Stomach (tissue), 4 donors: ENCODE measurements around the gene STARD7.

Experiments
- CTCF ChIP-seq, 7 experiments: fragments of 450-650 bp in 4 of 7; fragments of 200-600 bp in 3 of 7; sonication (generic) in 3 of 7; IDR thresholded peaks; one replicate each; pipeline ENCODE4 v1.5.1; 2016 to 2019; ENCODE audit warnings: antibody characterized with exemption in 7 of 7, control low read depth in 2 of 7, mild to moderate bottlenecking in 1 of 7
- EP300 ChIP-seq: sonication (generic); formaldehyde crosslinking; IDR thresholded peaks from one replicate; pipeline ENCODE4 v1.6.1; 2017; ENCODE audit warnings: antibody characterized with exemption
- POLR2A ChIP-seq, 4 donors: fragments of 450-650 bp; IDR thresholded peaks; one replicate each; pipeline ENCODE4 v1.6.1; 2016; ENCODE audit warnings: antibody characterized with exemption in 4 of 4, control low read depth in 2 of 4, mild to moderate bottlenecking in 1 of 4, moderate library complexity in 1 of 4

- TF ChIP-seq EP300 (no peak), POLR2A (IDR thresholded peaks at IDR 0.05) (no peak), CTCF (IDR thresholded peaks at IDR 0.05) (no peak)
These were observed 31.9 kb upstream of the STARD7 start for GRCh38 chr2:96240341-96241038.
